GM23338 (cell line): Measurements from ENCODE around the gene GPR162. TPM values are rescaled to one million over a fixed set of nuclear protein-coding genes. Genes with fewer than 3 reads are reported as not detected.

ENCODE experiments used
- ATAC-seq: fragments of 200-7000 bp; cut with Tn5 transposase; 3 replicates; pipeline ENCODE4 v1.9.1; 2020
- DNase-seq: peaks from one replicate; pipeline ENCODE4 v3.0.0-alpha.2; 2015; ENCODE audit warnings: low spot score
- H2AFZ ChIP-seq: fragments of 200-600 bp; sonication (generic); 2 replicates; pipeline ENCODE4 v1.8.0; 2016; ENCODE audit warnings: antibody characterized with exemption, mild to moderate bottlenecking, moderate library complexity
- H3F3A ChIP-seq: fragments of 200-600 bp; sonication (generic); replicated peaks from 2 replicates; pipeline ENCODE4 v1.8.0; 2017; ENCODE audit warnings: antibody characterized with exemption, mixed run types, low read depth
- H3K27ac ChIP-seq: fragments of 200-600 bp; sonication (generic); 2 replicates; pipeline ENCODE4 v1.6.1; 2016; ENCODE audit warnings: low read depth
- H3K27me3 ChIP-seq: fragments of 200-600 bp; sonication (generic); 2 replicates; pipeline ENCODE4 v1.8.0; 2016; ENCODE audit warnings: mild to moderate bottlenecking, mixed run types, moderate library complexity; ENCODE audit not compliant: insufficient read depth
- H3K36me3 ChIP-seq: fragments of 200-600 bp; sonication (generic); 2 replicates; pipeline ENCODE4 v1.8.0; 2016; ENCODE audit warnings: mild to moderate bottlenecking; ENCODE audit not compliant: insufficient read depth
- H3K4me1 ChIP-seq: fragments of 200-600 bp; sonication (generic); 2 replicates; pipeline ENCODE4 v1.8.0; 2016; ENCODE audit warnings: mild to moderate bottlenecking, moderate library complexity; ENCODE audit not compliant: insufficient read depth
- H3K4me2 ChIP-seq: fragments of 200-600 bp; sonication (generic); 2 replicates; pipeline ENCODE4 v1.7.1; 2017; ENCODE audit warnings: mixed run types
- H3K4me3 ChIP-seq: fragments of 200-600 bp; sonication (generic); 2 replicates; pipeline ENCODE4 v1.6.1; 2016; ENCODE audit warnings: mixed run types
- H3K79me2 ChIP-seq: fragments of 200-600 bp; sonication (generic); replicated peaks from 2 replicates; pipeline ENCODE4 v1.8.0; 2017; ENCODE audit warnings: mild to moderate bottlenecking; ENCODE audit not compliant: insufficient read depth
- H3K9me2 ChIP-seq: fragments of 200-600 bp; sonication (generic); 2 replicates; pipeline ENCODE4 v1.8.0; 2017; ENCODE audit not compliant: insufficient read depth
- H4K20me1 ChIP-seq: fragments of 200-600 bp; sonication (generic); replicated peaks from 2 replicates; pipeline ENCODE4 v1.8.0; 2017; ENCODE audit warnings: mild to moderate bottlenecking; ENCODE audit not compliant: insufficient read depth
- H3K27ac Mint-ChIP-seq: 2 replicates; pipeline ENCODE4 v1.8.0; 2020; ENCODE audit warnings: inconsistent platforms, mild to moderate bottlenecking, moderate library complexity, mixed read lengths
- H3K27me3 Mint-ChIP-seq: 3 replicates; pipeline ENCODE4 v1.8.0; 2022; ENCODE audit warnings: low read depth, mild to moderate bottlenecking, moderate library complexity, mixed read lengths, inconsistent platforms; ENCODE audit not compliant: insufficient read depth, poor library complexity
- H3K36me3 Mint-ChIP-seq: 3 replicates; pipeline ENCODE4 v1.8.0; 2021; ENCODE audit warnings: low read depth, mild to moderate bottlenecking, inconsistent platforms, moderate library complexity, mixed read lengths
- H3K4me1 Mint-ChIP-seq: 3 replicates; pipeline ENCODE4 v1.8.0; 2020; ENCODE audit warnings: mild to moderate bottlenecking, inconsistent platforms, mixed read lengths
- H3K4me3 Mint-ChIP-seq: 3 replicates; pipeline ENCODE4 v1.8.0; 2021; ENCODE audit warnings: moderate library complexity, mild to moderate bottlenecking, inconsistent platforms, mixed read lengths
- H3K9me3 Mint-ChIP-seq: 3 replicates; pipeline ENCODE4 v1.8.0; 2020; ENCODE audit warnings: moderate library complexity, mild to moderate bottlenecking, inconsistent platforms, mixed read lengths
- CREB1 ChIP-seq: fragments of 250-450 bp; sonication (Bioruptor Pico); IDR thresholded peaks from 2 replicates; pipeline ENCODE4 v1.5.0; 2020; ENCODE audit warnings: low read depth, mild to moderate bottlenecking, moderate library complexity
- CTCF ChIP-seq, 2 experiments: fragments of 200-600 bp in 1 of 2; sonication (generic) in 1 of 2; conservative IDR thresholded peaks; 2 replicates each; pipeline versions ENCODE4 v1.5.1 to v1.6.1; 2016 to 2017; ENCODE audit warnings: antibody characterized with exemption in 2 of 2, low read depth in 2 of 2, mild to moderate bottlenecking in 2 of 2, moderate library complexity in 1 of 2
- ETS1 ChIP-seq: IDR thresholded peaks from 2 replicates; pipeline ENCODE4 v1.6.1; 2016; ENCODE audit warnings: antibody characterized with exemption
- EZH2 ChIP-seq: fragments of 200-600 bp; sonication (generic); IDR thresholded peaks from one replicate; pipeline ENCODE4 v1.8.0; 2017; ENCODE audit warnings: antibody characterized with exemption, mild to moderate bottlenecking, low read depth; ENCODE audit not compliant: unreplicated experiment
- EZH2phosphoT487 ChIP-seq: fragments of 200-600 bp; sonication (generic); IDR thresholded peaks from one replicate; pipeline ENCODE4 v1.8.1; 2018; ENCODE audit warnings: antibody characterized with exemption; ENCODE audit not compliant: unreplicated experiment
- JUNB ChIP-seq: IDR thresholded peaks from one replicate; pipeline ENCODE4 v1.6.1; 2016; ENCODE audit warnings: antibody characterized with exemption; ENCODE audit not compliant: unreplicated experiment
- NANOG ChIP-seq: IDR thresholded peaks from 2 replicates; pipeline ENCODE4 v1.6.1; 2016; ENCODE audit warnings: antibody characterized with exemption, borderline replicate concordance
- POLR2AphosphoS5 ChIP-seq: IDR thresholded peaks from 2 replicates; pipeline ENCODE4 v1.6.1; 2016; ENCODE audit warnings: antibody characterized with exemption, low read depth
- REST ChIP-seq: IDR thresholded peaks from one replicate; pipeline ENCODE4 v1.6.1; 2018; ENCODE audit warnings: antibody characterized with exemption; ENCODE audit not compliant: unreplicated experiment
- STAT1 ChIP-seq: IDR thresholded peaks from one replicate; pipeline ENCODE4 v1.6.1; 2016; ENCODE audit warnings: antibody characterized with exemption; ENCODE audit not compliant: unreplicated experiment
- ZNF114 ChIP-seq: fragments of 250-450 bp; sonication (Bioruptor Pico); IDR thresholded peaks from 2 replicates; pipeline ENCODE4 v1.5.0; 2020; ENCODE audit warnings: mild to moderate bottlenecking, moderate library complexity
- ZNF331 ChIP-seq: fragments of 250-450 bp; sonication (Bioruptor Pico); IDR thresholded peaks from 2 replicates; pipeline ENCODE4 v1.5.0; 2020; ENCODE audit warnings: low read depth, mild to moderate bottlenecking, moderate library complexity
- polyA plus RNA-seq: library from polyadenylated mRNA; unstranded; fragments of >200 nt; fragmentation: Nextera tagmentation; extraction: Ambion mirVana; gene quantifications from 2 replicates; pipeline ENCODE4 v1.2.1, GENCODE V29; 2016
- total RNA-seq: library from RNA; depleted of rRNA; stranded (reverse); fragments of >200 nt; shearing (Covaris generic); gene quantifications from 2 replicates; pipeline ENCODE4 v1.2.3, GENCODE V29; 2014

Gene GPR162
- total and polyA plus RNA-seq, 2 experiments from 2014 or later, result 4.7 to 5.0 TPM

GRCh38 chr12:6837370-6838060 is 15.9 kb downstream of the GPR162 start:
- Histone ChIP-seq H3K4me2 (no peak overlapping the region), H3F3A (peaks cover 18% of the 10 kb centered on the region; the same call in 1 of the 2 replicates), H2AFZ (no peak overlapping the region), H4K20me1 (peaks cover 3% of the 10 kb centered on the region; the same call in 1 of the 2 replicates), H3K4me3 (no peak overlapping the region), H3K9me2 (no peaks in the 10 kb centered on the region), H3K4me1 (peaks cover 5% of the 10 kb centered on the region; the same call in 1 of the 2 replicates), H3K27ac (no peak overlapping the region), H3K79me2 (no peaks in the 10 kb centered on the region), H3K27me3 (no peaks in the 10 kb centered on the region), H3K36me3 (peaks cover 5% of the 10 kb centered on the region; the same call in 1 of the 2 replicates)
- H3K27ac Mint-ChIP-seq, result no peak overlapping the region
- H3K36me3 Mint-ChIP-seq, result peaks cover 64% of the 10 kb centered on the region
- peaks cover 23% of the 10 kb centered on the region for H3K4me1 Mint-ChIP-seq
- ATAC-seq (no peak), DNase-seq (no peak)
- peaks cover 23% of the 10 kb centered on the region for H3K27me3 Mint-ChIP-seq
- no peak overlapping the region for H3K4me3 Mint-ChIP-seq
- TF ChIP-seq EZH2, result no peak
- TF ChIP-seq ETS1, result no peak
- H3K9me3 Mint-ChIP-seq, result no peaks in the 10 kb centered on the region

GRCh38 chr12:6838854-6839253 is 17.2 kb downstream of the GPR162 start:
- Mint-ChIP-seq H3K4me1 (peaks cover 26% of the 10 kb centered on the region), H3K4me3 (no peak overlapping the region; the same call in 2 of the 3 replicates), H3K9me3 (no peaks in the 10 kb centered on the region), H3K27me3 (peaks cover 26% of the 10 kb centered on the region), H3K36me3 (peaks cover 67% of the 10 kb centered on the region), H3K27ac (no peak overlapping the region)
- Histone ChIP-seq H3K27ac (no peak overlapping the region), H3F3A (peaks cover 12% of the 10 kb centered on the region; the same call in 1 of the 2 replicates), H3K36me3 (peaks cover 5% of the 10 kb centered on the region; the same call in 1 of the 2 replicates), H3K4me1 (peaks cover 5% of the 10 kb centered on the region; the same call in 1 of the 2 replicates), H3K27me3 (no peaks in the 10 kb centered on the region), H2AFZ (no peak overlapping the region), H3K4me3 (no peak overlapping the region), H3K79me2 (no peaks in the 10 kb centered on the region), H4K20me1 (peaks cover 3% of the 10 kb centered on the region; the same call in 1 of the 2 replicates), H3K4me2 (no peak overlapping the region), H3K9me2 (no peaks in the 10 kb centered on the region)
- ATAC-seq (no peak), DNase-seq (no peak)
- TF ChIP-seq EZH2 (no peak), ZNF114 (CRISPR knock-in tag) (no peak), CTCF (conservative IDR thresholded peaks at IDR 0.05; ENCODE audit: low read depth in 2 of 2) (no peak), NANOG (no peak), REST (no peak), STAT1 (no peak), ZNF331 (CRISPR knock-in tag) (no peak), CREB1 (CRISPR knock-in tag) (no peak), EZH2phosphoT487 (no peak), POLR2AphosphoS5 (no peak), JUNB (no peak)
